Caco-2 (cell line): ENCODE results near the gene CENPP. TPM values are rescaled to one million over a fixed set of nuclear protein-coding genes. Genes with fewer than 3 reads are reported as not detected.

Experiments used
- BruUV-seq: library from RNA; stranded (reverse); fragments of 400-500 nt; replicated peaks from 2 replicates; lab custom pipeline; 2021; lab: Mats Ljungman, UMichigan
- CTCF ChIA-PET: fragments of 300-600 bp; sonication (Branson Sonifier 250); formaldehyde crosslinking; loops from one replicate; lab custom pipeline; 2022; ENCODE audit warnings: antibody characterized with exemption; lab: Charles Lee
- POLR2A ChIA-PET: fragments of 300-600 bp; sonication (Branson Sonifier 250); formaldehyde crosslinking; loops from one replicate; lab custom pipeline; 2022; ENCODE audit warnings: antibody characterized with exemption; lab: Charles Lee
- DNase-seq, 2 experiments: peaks; one replicate each; pipeline versions ENCODE4 v3.0.0 to v3.0.0-alpha.2; 2020 to 2022
- H3K27me3 ChIP-seq: replicated peaks from 2 replicates; pipeline ENCODE4 v1.6.0; 2011; ENCODE audit warnings: low read length; ENCODE audit not compliant: control insufficient read depth, insufficient read depth
- H3K36me3 ChIP-seq: 2 replicates; pipeline ENCODE4 v1.5.1; 2011; ENCODE audit warnings: low read length; ENCODE audit not compliant: control insufficient read depth, insufficient read depth
- H3K4me1 ChIP-seq: fragments of 250-450 bp; sonication (Bioruptor Pico); 2 replicates; pipeline ENCODE4 v1.5.1; 2020; ENCODE audit warnings: mild to moderate bottlenecking
- H3K4me3 ChIP-seq: 2 replicates; pipeline ENCODE4 v1.5.1; 2011; ENCODE audit warnings: low read depth, mild to moderate bottlenecking, control low read depth, low read length
- H3K9me3 ChIP-seq: fragments of 250-450 bp; sonication (Bioruptor Pico); 2 replicates; pipeline ENCODE4 v1.5.1; 2020; ENCODE audit warnings: mild to moderate bottlenecking, moderate library complexity
- H3K27ac Mint-ChIP-seq: one replicate; pipeline ENCODE4 v1.8.0; 2022; ENCODE audit warnings: mixed read lengths; ENCODE audit not compliant: unreplicated experiment
- H3K27me3 Mint-ChIP-seq: one replicate; pipeline ENCODE4 v1.8.0; 2022; ENCODE audit warnings: mixed read lengths; ENCODE audit not compliant: insufficient read depth, unreplicated experiment
- H3K36me3 Mint-ChIP-seq: one replicate; pipeline ENCODE4 v1.8.0; 2022; ENCODE audit warnings: mild to moderate bottlenecking, mixed read lengths; ENCODE audit not compliant: insufficient read depth, unreplicated experiment
- H3K4me1 Mint-ChIP-seq: one replicate; pipeline ENCODE4 v1.8.0; 2022; ENCODE audit warnings: low read depth, mixed read lengths; ENCODE audit not compliant: unreplicated experiment
- H3K4me3 Mint-ChIP-seq: one replicate; pipeline ENCODE4 v1.8.0; 2022; ENCODE audit warnings: mild to moderate bottlenecking, moderate library complexity, mixed read lengths; ENCODE audit not compliant: unreplicated experiment
- H3K9me3 Mint-ChIP-seq: one replicate; pipeline ENCODE4 v1.8.0; 2022; ENCODE audit warnings: mixed read lengths; ENCODE audit not compliant: unreplicated experiment
- intact Hi-C: fragments of 100-400 bp; cut with micrococcal nuclease; formaldehyde crosslinking; loops from one replicate; pipeline ENCODE4 v1.10.0; 2022; ENCODE audit not compliant: unreplicated experiment
- total RNA-seq: library from RNA; stranded (reverse); gene quantifications from 2 replicates; pipeline ENCODE4 v1.2.3, GENCODE V29; 2022
- TF ChIP-seq, protein P1 (sequence below), 2 experiments: fragments of 200-600 bp in 1 of 2; IDR thresholded peaks; 1 replicate in 1 of 2; 2 replicates in 1 of 2; pipeline versions ENCODE4 v1.5.1 to v1.8.0; 2011 to 2022; ENCODE audit warnings: antibody characterized with exemption in 1 of 2, control low read depth in 1 of 2, inconsistent platforms in 1 of 2, low read depth in 1 of 2, low read length in 1 of 2, mild to moderate bottlenecking in 1 of 2, moderate library complexity in 1 of 2; ENCODE audit not compliant: insufficient read depth in 1 of 2, severe bottlenecking in 1 of 2, unreplicated experiment in 1 of 2

Gene CENPP
- total RNA-seq, 1 experiment from 2014 or later: 7.6 TPM

DNA sequence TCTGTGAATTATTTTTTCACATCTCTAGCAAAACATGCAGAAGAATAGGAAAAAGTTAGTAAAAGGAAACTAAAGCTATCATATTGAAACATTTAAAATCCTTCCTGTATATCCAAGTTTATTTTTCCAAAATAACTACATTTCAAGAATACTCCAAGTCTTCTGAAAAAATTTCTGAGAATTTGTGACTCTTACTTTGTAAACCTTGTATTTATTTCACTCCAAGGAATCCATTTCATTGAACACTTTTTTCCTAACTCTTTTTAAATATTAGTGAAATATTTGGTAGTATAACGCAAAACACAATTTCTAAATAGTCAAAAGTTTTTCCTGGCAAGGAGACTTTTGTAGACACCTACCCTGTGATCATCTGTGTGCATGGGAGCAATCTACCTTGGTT lies 190.8 kb downstream of the CENPP start:
- Mint-ChIP-seq H3K27me3 (no peaks in the 10 kb centered on the region), H3K4me1 (no peaks in the 10 kb centered on the region), H3K27ac (no peak overlapping the region), H3K36me3 (no peaks in the 10 kb centered on the region), H3K4me3 (no peak overlapping the region), H3K9me3 (no peaks in the 10 kb centered on the region)
- intact Hi-C loops: no loop called here
- no peak overlapping the region for H3K4me3 ChIP-seq
- no TSS peak for BruUV-seq
- no peaks in the 10 kb centered on the region for H3K36me3 ChIP-seq
- DNase-seq: no peak
- no peaks in the 10 kb centered on the region for H3K4me1 ChIP-seq
- H3K9me3 ChIP-seq: no peaks in the 10 kb centered on the region
- no peaks in the 10 kb centered on the region for H3K27me3 ChIP-seq
- ChIA-PET POLR2A (no interaction called here), CTCF (no interaction called here)
- TF ChIP-seq, protein P1, sequence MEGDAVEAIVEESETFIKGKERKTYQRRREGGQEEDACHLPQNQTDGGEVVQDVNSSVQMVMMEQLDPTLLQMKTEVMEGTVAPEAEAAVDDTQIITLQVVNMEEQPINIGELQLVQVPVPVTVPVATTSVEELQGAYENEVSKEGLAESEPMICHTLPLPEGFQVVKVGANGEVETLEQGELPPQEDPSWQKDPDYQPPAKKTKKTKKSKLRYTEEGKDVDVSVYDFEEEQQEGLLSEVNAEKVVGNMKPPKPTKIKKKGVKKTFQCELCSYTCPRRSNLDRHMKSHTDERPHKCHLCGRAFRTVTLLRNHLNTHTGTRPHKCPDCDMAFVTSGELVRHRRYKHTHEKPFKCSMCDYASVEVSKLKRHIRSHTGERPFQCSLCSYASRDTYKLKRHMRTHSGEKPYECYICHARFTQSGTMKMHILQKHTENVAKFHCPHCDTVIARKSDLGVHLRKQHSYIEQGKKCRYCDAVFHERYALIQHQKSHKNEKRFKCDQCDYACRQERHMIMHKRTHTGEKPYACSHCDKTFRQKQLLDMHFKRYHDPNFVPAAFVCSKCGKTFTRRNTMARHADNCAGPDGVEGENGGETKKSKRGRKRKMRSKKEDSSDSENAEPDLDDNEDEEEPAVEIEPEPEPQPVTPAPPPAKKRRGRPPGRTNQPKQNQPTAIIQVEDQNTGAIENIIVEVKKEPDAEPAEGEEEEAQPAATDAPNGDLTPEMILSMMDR (IDR thresholded peaks at IDR 0.05; ENCODE audit: insufficient read depth in 1 of 2, low read depth in 1 of 2, low read length in 1 of 2, severe bottlenecking in 1 of 2, unreplicated experiment in 1 of 2): no peak

DNA sequence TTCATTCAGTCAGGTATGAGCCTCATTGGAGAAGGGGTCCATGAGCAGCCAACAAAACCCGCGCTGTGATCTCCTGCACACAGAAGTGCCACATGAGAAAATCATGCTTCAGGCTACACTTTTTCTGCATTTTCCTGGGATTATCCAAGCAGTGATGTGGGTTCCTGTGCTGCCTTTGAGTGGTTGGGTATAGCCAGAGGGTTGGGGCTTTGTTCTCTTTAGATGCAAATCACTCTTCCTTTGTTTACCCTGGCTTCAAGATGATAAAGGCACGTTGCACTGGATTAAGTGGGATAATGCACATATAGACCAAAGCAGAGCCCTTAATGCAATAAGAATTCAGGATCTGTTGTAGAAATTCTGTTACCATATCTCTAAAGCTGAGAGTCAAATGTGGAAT lies 191.3 kb downstream of the CENPP start:
- no peak for DNase-seq
- Mint-ChIP-seq H3K4me1 (no peaks in the 10 kb centered on the region), H3K36me3 (no peaks in the 10 kb centered on the region), H3K9me3 (no peaks in the 10 kb centered on the region), H3K27ac (no peak overlapping the region), H3K27me3 (no peaks in the 10 kb centered on the region), H3K4me3 (no peak overlapping the region)
- no peaks in the 10 kb centered on the region for H3K4me1 ChIP-seq
- no peaks in the 10 kb centered on the region for H3K36me3 ChIP-seq
- TF ChIP-seq, protein P1 (IDR thresholded peaks at IDR 0.05; ENCODE audit: insufficient read depth in 1 of 2, low read depth in 1 of 2, low read length in 1 of 2, severe bottlenecking in 1 of 2, unreplicated experiment in 1 of 2): no peak
- ChIA-PET CTCF (no interaction called here), POLR2A (no interaction called here)
- no peak overlapping the region for H3K4me3 ChIP-seq
- no peaks in the 10 kb centered on the region for H3K27me3 ChIP-seq
- intact Hi-C loops: no loop called here
- BruUV-seq: no TSS peak
- no peaks in the 10 kb centered on the region for H3K9me3 ChIP-seq

DNA sequence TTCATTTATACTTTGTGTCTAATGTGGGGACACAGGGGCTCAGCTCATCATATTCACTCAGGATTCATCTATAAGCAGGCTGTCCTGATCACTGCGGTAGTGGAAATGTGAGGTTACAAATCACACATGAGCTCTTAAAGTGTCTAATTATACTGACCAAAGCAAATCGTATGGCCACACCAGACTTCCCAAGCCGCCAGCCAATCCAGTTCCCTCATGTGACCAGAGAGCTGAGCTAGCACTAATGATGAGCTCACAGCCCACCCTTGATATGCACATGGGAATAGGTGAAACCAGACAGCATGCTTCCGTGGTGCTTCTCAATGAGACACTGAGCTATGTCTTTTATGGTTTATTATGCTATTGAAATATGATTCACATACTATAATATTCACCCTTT lies 192.4 kb downstream of the CENPP start:
- no peaks in the 10 kb centered on the region for H3K9me3 Mint-ChIP-seq
- ChIA-PET POLR2A (no interaction called here), CTCF (no interaction called here)
- intact Hi-C loops: no loop called here
- no TSS peak for BruUV-seq
- no peaks in the 10 kb centered on the region for H3K27me3 ChIP-seq
- no peaks in the 10 kb centered on the region for H3K9me3 ChIP-seq
- H3K36me3 Mint-ChIP-seq: no peaks in the 10 kb centered on the region
- H3K36me3 ChIP-seq: no peaks in the 10 kb centered on the region
- H3K4me1 ChIP-seq: no peaks in the 10 kb centered on the region
- H3K27me3 Mint-ChIP-seq: no peaks in the 10 kb centered on the region
- no peak overlapping the region for H3K4me3 Mint-ChIP-seq
- no peak for DNase-seq
- TF ChIP-seq, protein P1 (IDR thresholded peaks at IDR 0.05; ENCODE audit: insufficient read depth in 1 of 2, low read depth in 1 of 2, low read length in 1 of 2, severe bottlenecking in 1 of 2, unreplicated experiment in 1 of 2): no peak
- no peak overlapping the region for H3K4me3 ChIP-seq
- H3K27ac Mint-ChIP-seq: no peak overlapping the region
- no peaks in the 10 kb centered on the region for H3K4me1 Mint-ChIP-seq
